ENCODE data around the gene KCTD10. TPM values are rescaled to one million over a fixed set of nuclear protein-coding genes. Genes with fewer than 3 reads are reported as not detected.

KCTD10 gene
- 61.4 TPM for total RNA-seq
- long read RNA-seq, full-length matches to known transcripts, result 16 of 67 reads
- long read RNA-seq, partial matches to known transcripts, result 2 of 67 reads
- long read RNA-seq, other reads (novel, unspliced or antisense), result 49 of 67 reads

GRCh38 chr12:109477185-109477962, at the start of gene KCTD10, which contains the start of gene UBE3B:
Gene KCTD10 (minus strand): TSS chr12:109477300. CDS start chr12:109477262, 38 bp downstream.
Gene UBE3B (plus strand): TSS chr12:109477634. CDS start chr12:109483552, 5,918 bp downstream.
- H3K27me3 ChIP-seq (ENCODE audit: low read depth), result no peaks in the 10 kb centered on the region
- peak within 1 kb of the TSS; percentile 99 for H3K4me3 ChIP-seq
- peaks cover 45% of the 10 kb centered on the region for H3K4me1 ChIP-seq
- H3K36me3 ChIP-seq, result peaks cover 14% of the 10 kb centered on the region
- TF ChIP-seq CTCF (IDR thresholded peaks at IDR 0.05), result no peak
- H3K27ac ChIP-seq, result peak within 1 kb of the TSS; percentile 100
- peak; percentile 98 to 99 for ATAC-seq
- intact Hi-C loops (cut with DNase I), result no loop called here
- no peaks in the 10 kb centered on the region for H3K9me3 ChIP-seq
- peak; percentile 91 for DNase-seq

GRCh38 chr12:109525279-109525585, 48.1 kb upstream of the KCTD10 start:
- no peak overlapping the region for H3K27ac ChIP-seq
- peaks cover 100% of the 10 kb centered on the region for H3K36me3 ChIP-seq
- H3K4me1 ChIP-seq, result no peaks in the 10 kb centered on the region
- no peak overlapping the region for H3K4me3 ChIP-seq
- intact Hi-C loops (cut with DNase I), result loop anchor here (10.0 kb wide), 1 partner anchor 250 kb away; no protein-coding TSS in a partner anchor
- ATAC-seq (no peak), DNase-seq (no peak)
- no peaks in the 10 kb centered on the region for H3K9me3 ChIP-seq
- TF ChIP-seq CTCF (IDR thresholded peaks at IDR 0.05), result no peak
- no peaks in the 10 kb centered on the region for H3K27me3 ChIP-seq (ENCODE audit: low read depth)

GRCh38 chr12:109524466-109525278, 47.6 kb upstream of the KCTD10 start:
- H3K27ac ChIP-seq, result no peak overlapping the region
- TF ChIP-seq CTCF (IDR thresholded peaks at IDR 0.05), result no peak
- H3K36me3 ChIP-seq, result peaks cover 100% of the 10 kb centered on the region
- ATAC-seq (no peak), DNase-seq (peak; percentile 37)
- intact Hi-C loops (cut with DNase I), result loop anchor here (10.0 kb wide), 1 partner anchor 250 kb away; no protein-coding TSS in a partner anchor
- H3K4me3 ChIP-seq, result no peak overlapping the region
- H3K9me3 ChIP-seq, result no peaks in the 10 kb centered on the region
- no peaks in the 10 kb centered on the region for H3K4me1 ChIP-seq
- no peaks in the 10 kb centered on the region for H3K27me3 ChIP-seq (ENCODE audit: low read depth)

GRCh38 chr12:109523504-109523903, 46.4 kb upstream of the KCTD10 start:
- no peak for TF ChIP-seq CTCF (IDR thresholded peaks at IDR 0.05)
- ATAC-seq (peak in 1 of 2 donors; percentile 14), DNase-seq (no peak)
- Histone ChIP-seq H3K27ac (no peak overlapping the region), H3K4me3 (no peak overlapping the region), H3K36me3 (peaks cover 98% of the 10 kb centered on the region), H3K27me3 (ENCODE audit: low read depth) (no peaks in the 10 kb centered on the region), H3K4me1 (no peaks in the 10 kb centered on the region), H3K9me3 (no peaks in the 10 kb centered on the region)
- intact Hi-C loops (cut with DNase I), result loop anchor here (10.0 kb wide), 1 partner anchor 251 kb away; no protein-coding TSS in a partner anchor

- ATAC-seq, result no peak
- DNase-seq, result no peak
- intact Hi-C loops (cut with DNase I), result loop anchor here (10.0 kb wide), 1 partner anchor 252 kb away; no protein-coding TSS in a partner anchor
- no peaks in the 10 kb centered on the region for H3K4me1 ChIP-seq
- H3K36me3 ChIP-seq, result peaks cover 98% of the 10 kb centered on the region
- H3K9me3 ChIP-seq, result no peaks in the 10 kb centered on the region
- no peak overlapping the region for H3K27ac ChIP-seq
- no peaks in the 10 kb centered on the region for H3K27me3 ChIP-seq (ENCODE audit: low read depth)
- H3K4me3 ChIP-seq, result no peak overlapping the region
- no peak for TF ChIP-seq CTCF (IDR thresholded peaks at IDR 0.05)
Measured at GRCh38 chr12:109523071-109523470, 46.0 kb upstream of the KCTD10 start.

All from lower lobe of right lung (tissue), 2 donors.